H1 (cell line): ENCODE measurements around the gene SFMBT2. TPM values are rescaled to one million over a fixed set of nuclear protein-coding genes. Genes with fewer than 3 reads are reported as not detected.

Experiments used
- CTCF ChIA-PET: fragments of 300-600 bp; sonication (Branson Sonifier 250); formaldehyde crosslinking; loops from one replicate; lab custom pipeline; 2021; ENCODE audit not compliant: partially characterized antibody; lab: Charles Lee
- POLR2A ChIA-PET: fragments of 300-600 bp; sonication (Branson Sonifier 250); formaldehyde crosslinking; loops from one replicate; lab custom pipeline; 2021; ENCODE audit warnings: inconsistent platforms; ENCODE audit not compliant: partially characterized antibody; lab: Charles Lee
- DNase-seq, 2 experiments: peaks; one replicate each; pipeline versions ENCODE4 v3.0.0 to v3.0.0-alpha.2; 2010 to 2022; ENCODE audit warnings: low spot score in 2 of 2, low read depth in 1 of 2, mixed read lengths in 1 of 2
- FAIRE-seq: peaks from 2 replicates; lab custom pipeline; 2011; peaks lifted over from hg19 to GRCh38; lab: Jason Lieb, UNC
- H2AFZ ChIP-seq: 2 replicates; pipeline ENCODE4 v1.8.1; 2012; ENCODE audit warnings: low read length, inconsistent platforms
- H2AK5ac ChIP-seq: 2 replicates; pipeline ENCODE4 v1.6.1; 2013; ENCODE audit warnings: low read depth, low read length
- H2BK120ac ChIP-seq: replicated peaks from 2 replicates; pipeline ENCODE3; 2013; ENCODE audit warnings: low read depth, low read length, inconsistent platforms
- H2BK12ac ChIP-seq: 2 replicates; pipeline ENCODE4 v1.6.1; 2013; ENCODE audit warnings: low read depth, low read length
- H2BK15ac ChIP-seq: 2 replicates; pipeline ENCODE4 v1.6.1; 2013; ENCODE audit warnings: low read length
- H2BK20ac ChIP-seq: 2 replicates; pipeline ENCODE4 v1.6.1; 2013; ENCODE audit warnings: low read length
- H2BK5ac ChIP-seq: 2 replicates; pipeline ENCODE4 v1.6.1; 2013; ENCODE audit warnings: low read depth, low read length
- H3K14ac ChIP-seq: 2 replicates; pipeline ENCODE4 v1.6.1; 2013; ENCODE audit warnings: inconsistent platforms; ENCODE audit not compliant: insufficient read length
- H3K18ac ChIP-seq: 2 replicates; pipeline ENCODE4 v1.6.1; 2013; ENCODE audit warnings: low read length; ENCODE audit errors: extremely low read depth
- H3K23ac ChIP-seq: 2 replicates; pipeline ENCODE4 v1.6.1; 2013; ENCODE audit warnings: inconsistent platforms; ENCODE audit not compliant: insufficient read length
- H3K23me2 ChIP-seq: 2 replicates; pipeline ENCODE4 v1.6.1; 2013; ENCODE audit warnings: low read depth, low read length
- H3K27ac ChIP-seq: 2 replicates; pipeline ENCODE4 v1.6.1; 2011; ENCODE audit warnings: low read depth, low read length, inconsistent platforms
- H3K27me3 ChIP-seq, 4 experiments: replicated peaks in 1 of 4; 1 replicate in 1 of 4; 2 replicates in 3 of 4; pipeline versions ENCODE4 v1.6.1 to v1.8.1; 2011 to 2013; ENCODE audit warnings: low read length in 3 of 4, mild to moderate bottlenecking in 3 of 4, inconsistent platforms in 2 of 4, mixed read lengths in 2 of 4, moderate library complexity in 1 of 4; ENCODE audit not compliant: control insufficient read depth in 3 of 4, insufficient read depth in 3 of 4; ENCODE audit errors: extremely low read depth in 1 of 4
- H3K36me3 ChIP-seq, 4 experiments: 2 replicates each; pipeline versions ENCODE4 v1.6.1 to v1.8.1; 2011 to 2013; ENCODE audit warnings: mild to moderate bottlenecking in 4 of 4, low read length in 3 of 4, moderate library complexity in 2 of 4, control low read depth in 1 of 4, inconsistent platforms in 1 of 4; ENCODE audit not compliant: insufficient read depth in 4 of 4, control insufficient read depth in 2 of 4
- H3K4ac ChIP-seq: replicated peaks from 2 replicates; pipeline ENCODE3; 2013; ENCODE audit warnings: low read length, low read depth, mixed read lengths, inconsistent platforms; ENCODE audit not compliant: insufficient read length
- H3K4me1 ChIP-seq, 4 experiments: replicated peaks in 1 of 4; 1 replicate in 1 of 4; 2 replicates in 3 of 4; pipeline versions ENCODE4 v1.6.1 to v1.8.1; 2011 to 2013; ENCODE audit warnings: low read length in 3 of 4, inconsistent platforms in 2 of 4, mixed read lengths in 1 of 4; ENCODE audit not compliant: insufficient read depth in 4 of 4, control insufficient read depth in 3 of 4
- H3K4me2 ChIP-seq, 2 experiments: 2 replicates each; pipeline versions ENCODE4 v1.6.1 to v1.8.1; 2011 to 2013; ENCODE audit warnings: low read depth in 2 of 2, low read length in 2 of 2, control low read depth in 1 of 2, inconsistent platforms in 1 of 2, mild to moderate bottlenecking in 1 of 2; ENCODE audit not compliant: insufficient read depth in 1 of 2
- H3K4me3 ChIP-seq, 4 experiments: fragments of 200-600, 300-600 bp in 1 of 4; sonication (generic), shearing (Covaris generic), sonication (Bioruptor Twin) in 1 of 4; 2 replicates each; pipeline versions ENCODE4 v1.5.1 to v1.8.1; 2011 to 2016; ENCODE audit warnings: low read length in 4 of 4, low read depth in 3 of 4, control low read depth in 2 of 4, inconsistent platforms in 2 of 4, mild to moderate bottlenecking in 2 of 4, mixed read lengths in 1 of 4, moderate library complexity in 1 of 4; ENCODE audit not compliant: insufficient read depth in 2 of 4; ENCODE audit errors: extremely low read depth in 1 of 4
- H3K56ac ChIP-seq: replicated peaks from 2 replicates; pipeline ENCODE3; 2013; ENCODE audit warnings: low read depth, mild to moderate bottlenecking, mixed read lengths, low read length, inconsistent platforms; ENCODE audit not compliant: insufficient read length
- H3K79me1 ChIP-seq: 2 replicates; pipeline ENCODE4 v1.6.1; 2013; ENCODE audit warnings: low read depth, low read length, control low read depth
- H3K79me2 ChIP-seq, 2 experiments: 2 replicates each; pipeline versions ENCODE4 v1.6.1 to v1.8.1; 2012 to 2013; ENCODE audit warnings: low read length in 2 of 2, mild to moderate bottlenecking in 2 of 2, inconsistent platforms in 1 of 2; ENCODE audit not compliant: insufficient read depth in 2 of 2, control insufficient read depth in 1 of 2
- H3K9ac ChIP-seq, 4 experiments: replicated peaks in 1 of 4; 1 replicate in 1 of 4; 2 replicates in 3 of 4; pipeline versions ENCODE4 v1.6.1 to v1.8.1; 2011 to 2013; ENCODE audit warnings: low read depth in 3 of 4, low read length in 3 of 4, control low read depth in 2 of 4, mild to moderate bottlenecking in 2 of 4, moderate library complexity in 2 of 4, inconsistent platforms in 1 of 4; ENCODE audit errors: extremely low read depth in 1 of 4
- H3K9me3 ChIP-seq, 2 experiments: 2 replicates each; pipeline versions ENCODE4 v1.6.1 to v1.8.1; 2012 to 2013; ENCODE audit warnings: mild to moderate bottlenecking in 2 of 2, moderate library complexity in 2 of 2, control low read depth in 1 of 2, inconsistent platforms in 1 of 2, low read depth in 1 of 2, low read length in 1 of 2, mixed read lengths in 1 of 2; ENCODE audit not compliant: insufficient read depth in 2 of 2
- H4K20me1 ChIP-seq, 2 experiments: replicated peaks in 1 of 2; 2 replicates each; pipeline versions ENCODE3 to v1.8.1; 2011 to 2013; ENCODE audit warnings: inconsistent platforms in 2 of 2, low read length in 2 of 2, mild to moderate bottlenecking in 1 of 2; ENCODE audit not compliant: insufficient read depth in 2 of 2, control insufficient read depth in 1 of 2
- H4K5ac ChIP-seq: 2 replicates; pipeline ENCODE4 v1.6.1; 2013; ENCODE audit warnings: low read length, low read depth, mixed read lengths, inconsistent platforms; ENCODE audit not compliant: insufficient read length
- H4K8ac ChIP-seq: 2 replicates; pipeline ENCODE4 v1.8.0; 2013; ENCODE audit warnings: mild to moderate bottlenecking, moderate library complexity, low read length, inconsistent platforms; ENCODE audit not compliant: insufficient read depth; ENCODE audit errors: extremely low read depth
- H4K91ac ChIP-seq: replicated peaks from 2 replicates; pipeline ENCODE3; 2013; ENCODE audit warnings: low read length, mixed read lengths, inconsistent platforms; ENCODE audit not compliant: insufficient read length
- BRCA1 ChIP-seq: IDR thresholded peaks from 2 replicates; pipeline ENCODE4 v1.6.1; 2012; ENCODE audit warnings: low read depth, low read length, improper control_type of control experiment
- CREB1 ChIP-seq: IDR thresholded peaks from 2 replicates; pipeline ENCODE4 v1.6.1; 2012; ENCODE audit warnings: inconsistent platforms
- CTBP2 ChIP-seq: IDR thresholded peaks from 2 replicates; pipeline ENCODE4 v1.7.0; 2011; ENCODE audit warnings: borderline replicate concordance, mild to moderate bottlenecking, moderate library complexity, mixed read lengths, low read length; ENCODE audit not compliant: insufficient read depth, insufficient read length
- CTCF ChIP-seq, 3 experiments: IDR thresholded peaks; 1 replicate in 2 of 3; 2 replicates in 1 of 3; pipeline versions ENCODE4 v1.5.1 to v1.6.1; 2011; ENCODE audit warnings: low read length in 3 of 3, mild to moderate bottlenecking in 3 of 3, inconsistent platforms in 2 of 3, low read depth in 1 of 3, moderate library complexity in 1 of 3; ENCODE audit not compliant: insufficient read depth in 1 of 3; ENCODE audit errors: control extremely low read depth in 1 of 3
- EZH2 ChIP-seq: fragments of 200-600 bp; sonication (generic); IDR thresholded peaks from 2 replicates; pipeline ENCODE4 v1.7.1; 2012; ENCODE audit warnings: low read depth, mild to moderate bottlenecking, moderate library complexity, low read length, inconsistent platforms; ENCODE audit not compliant: severe bottlenecking
- GABPA ChIP-seq: IDR thresholded peaks from 2 replicates; pipeline ENCODE4 v1.6.1; 2011; ENCODE audit warnings: mild to moderate bottlenecking, low read length, moderate library complexity, borderline replicate concordance; ENCODE audit not compliant: insufficient read depth
- JUND ChIP-seq: IDR thresholded peaks from 2 replicates; pipeline ENCODE4 v1.6.1; 2011; ENCODE audit warnings: mild to moderate bottlenecking, improper control_type of control experiment, low read length
- KDM4A ChIP-seq: IDR thresholded peaks from one replicate; pipeline ENCODE4 v1.7.1; 2012; ENCODE audit warnings: low read depth, mild to moderate bottlenecking, moderate library complexity, low read length, inconsistent platforms; ENCODE audit not compliant: severe bottlenecking
- KDM5A ChIP-seq: fragments of 200-600 bp; IDR thresholded peaks from 2 replicates; pipeline ENCODE4 v1.7.1; 2012; ENCODE audit warnings: mild to moderate bottlenecking, low read length, inconsistent platforms, mixed read lengths
- POLR2A ChIP-seq, 2 experiments: IDR thresholded peaks; 1 replicate in 1 of 2; 2 replicates in 1 of 2; pipeline ENCODE4 v1.6.1; 2011; ENCODE audit warnings: low read depth in 2 of 2, low read length in 2 of 2, mild to moderate bottlenecking in 2 of 2; ENCODE audit errors: control extremely low read depth in 1 of 2
- SIRT6 ChIP-seq: IDR thresholded peaks from one replicate; pipeline ENCODE4 v1.7.1; 2012; ENCODE audit warnings: low read length, inconsistent platforms
- SIX5 ChIP-seq: IDR thresholded peaks from 2 replicates; pipeline ENCODE4 v1.6.1; 2011; ENCODE audit warnings: mild to moderate bottlenecking, low read depth, low read length
- SP4 ChIP-seq: IDR thresholded peaks from 2 replicates; pipeline ENCODE4 v1.6.1; 2012; ENCODE audit warnings: low read length, inconsistent platforms
- TAF1 ChIP-seq: IDR thresholded peaks from 2 replicates; pipeline ENCODE4 v1.6.1; 2011; ENCODE audit warnings: mild to moderate bottlenecking, low read depth, low read length
- WGBS, 2 experiments: shearing (Covaris generic) in 1 of 2; methylation state at CpG; one replicate each; pipeline versions ENCODE4 v1.1.6 to v1.1.7; 2013 to 2015; ENCODE audit warnings: low lambda C conversion rate in 2 of 2, mixed read lengths in 2 of 2, inconsistent platforms in 1 of 2, low coverage in 1 of 2, missing lambda C conversion rate in 1 of 2; ENCODE audit not compliant: insufficient replicate concordance in 2 of 2, insufficient coverage in 1 of 2, insufficient read length in 1 of 2; ENCODE audit errors: extremely low coverage in 1 of 2, missing lambda C conversion rate in 1 of 2; 5-methylcytosine and 5-hydroxymethylcytosine counted together
- polyA plus RNA-seq, 7 experiments: library from polyadenylated mRNA; depleted of rRNA in 3 of 7; stranded (reverse) in 5 of 7; unstranded in 2 of 7; fragments of >200 nt in 5 of 7; fragments of 200-250 nt in 2 of 7; gene quantifications; 1 replicate in 5 of 7; 2 replicates in 1 of 7; 4 replicates in 1 of 7; pipeline versions ENCODE4 v1.2.1 to v1.2.3, GENCODE V29; 2011 to 2013; ENCODE audit warnings: missing spikeins in 2 of 7, mixed read lengths in 2 of 7
- total RNA-seq: library from RNA; stranded (reverse); fragmentation: NEBNext Ultra II Directional; extraction: Animal tissue kit (Norgen Biotek cat#: 25700); gene quantifications from 2 replicates; pipeline ENCODE4 v1.2.1, GENCODE V29; 2021

Gene SFMBT2
- total and polyA plus RNA-seq, 2 of the 8 experiments (the other 6 are each of a cell fraction or from before 2014, with no cell fraction given): 2.9 to 11.0 TPM

GRCh38 chr10:7370511-7370910 lies 40.3 kb downstream of the SFMBT2 start:
- no peak overlapping the region for H2AFZ ChIP-seq
- H3K56ac ChIP-seq: no peak overlapping the region
- ChIA-PET CTCF (no interaction called here), POLR2A (no interaction called here)
- H3K4me3 ChIP-seq: no peak overlapping the region
- no peaks in the 10 kb centered on the region; the same call in 1 of the 2 replicates for H3K79me1 ChIP-seq
- peaks cover 2 to 21% (median 8%) of the 10 kb centered on the region in 4 experiments; a peak in 5 of 8 replicates for H3K36me3 ChIP-seq
- H3K14ac ChIP-seq: no peak overlapping the region
- H4K5ac ChIP-seq: no peak overlapping the region
- FAIRE-seq (no peak), DNase-seq (no peak)
- H2BK15ac ChIP-seq: no peak overlapping the region
- H3K4me1 ChIP-seq: no peaks in the 10 kb centered on the region
- no peak overlapping the region for H2BK120ac ChIP-seq
- no peak overlapping the region for H2AK5ac ChIP-seq
- H3K23ac ChIP-seq: no peak overlapping the region
- H3K9ac ChIP-seq: no peak overlapping the region
- no peak overlapping the region for H3K27ac ChIP-seq
- H2BK20ac ChIP-seq: no peak overlapping the region
- H3K9me3 ChIP-seq: no peaks in the 10 kb centered on the region
- no peak overlapping the region for H2BK12ac ChIP-seq
- H3K18ac ChIP-seq: no peak overlapping the region
- H3K27me3 ChIP-seq: no peaks in the 10 kb centered on the region
- H3K23me2 ChIP-seq: no peaks in the 10 kb centered on the region
- no peak overlapping the region for H2BK5ac ChIP-seq
- H4K91ac ChIP-seq: no peak overlapping the region
- H4K20me1 ChIP-seq: peaks cover 0 to 3% of the 10 kb centered on the region in 2 experiments
- no peak overlapping the region for H3K4ac ChIP-seq
- H4K8ac ChIP-seq: no peak overlapping the region
- H3K4me2 ChIP-seq: no peak overlapping the region
- no peaks in the 10 kb centered on the region for H3K79me2 ChIP-seq
- 91% methylated on average over 7 of the region's 7 CpGs; no CpG with 5 or more reads in 1 of the 2 experiments for WGBS, 2 experiments
- TF ChIP-seq BRCA1 (no peak), SIX5 (no peak), POLR2A (IDR thresholded peaks at IDR 0.05; ENCODE audit: control extremely low read depth in 1 of 2, low read depth in 2 of 2, low read length in 2 of 2) (no peak), SIRT6 (no peak), GABPA (no peak), TAF1 (no peak), KDM4A (no peak), SP4 (no peak), KDM5A (no peak), CTBP2 (no peak), CREB1 (no peak), EZH2 (no peak), JUND (no peak), CTCF (IDR thresholded peaks at IDR 0.05; ENCODE audit: control extremely low read depth in 1 of 3, insufficient read depth in 1 of 3, low read depth in 1 of 3, low read length in 3 of 3) (no peak)
